K562 (cell line): Measurements from ENCODE around the gene ERVW-1. TPM values are rescaled to one million over a fixed set of nuclear protein-coding genes. Genes with fewer than 3 reads are reported as not detected.

Experiments
- ATAC-seq: fragments of 200-7000 bp; cut with Tn5 transposase; 3 replicates; pipeline ENCODE4 v1.9.1; 2020; ENCODE audit warnings: moderate library complexity
- BruUV-seq: library from RNA; stranded (reverse); fragments of 400-500 nt; replicated peaks from 2 replicates; lab custom pipeline; 2021; lab: Mats Ljungman, UMichigan
- CTCF ChIA-PET: fragments of 300-600 bp; formaldehyde crosslinking; extraction: SDS; loops from one replicate; lab custom pipeline; 2021; ENCODE audit warnings: low intra/inter-chr PET ratio; lab: Yijun Ruan, JAX
- POLR2A ChIA-PET: fragments of 300-600, 350-650 bp; sonication (Branson Sonifier 250); formaldehyde crosslinking; extraction: SDS; loops from one replicate; lab custom pipeline; 2021; ENCODE audit warnings: antibody characterized with exemption, inconsistent platforms; lab: Yijun Ruan, JAX
- DNase-seq, 4 experiments: peaks; one replicate each; pipeline versions ENCODE4 v3.0.0 to v3.0.0-alpha.2; 2011 to 2018; ENCODE audit warnings: low spot score in 3 of 4, mixed read lengths in 3 of 4; ENCODE audit errors: extremely low read depth in 1 of 4
- FAIRE-seq: peaks from 2 replicates; lab custom pipeline; 2011; peaks lifted over from hg19 to GRCh38; lab: Jason Lieb, UNC
- H2AFZ ChIP-seq: 2 replicates; pipeline ENCODE4 v1.6.0; 2011; ENCODE audit warnings: low read depth, low read length, control low read depth, inconsistent platforms
- H3K27ac ChIP-seq: fragments of 200-600 bp; 3 replicates; pipeline ENCODE4 v1.8.0; 2011; ENCODE audit warnings: low read depth, mild to moderate bottlenecking, control low read depth, inconsistent platforms, low read length, moderate library complexity, mixed read lengths; ENCODE audit errors: extremely low read depth
- H3K27me3 ChIP-seq, 2 experiments: fragments of 300-600 bp in 1 of 2; 2 replicates in 1 of 2; 3 replicates in 1 of 2; pipeline versions ENCODE4 v1.6.0 to v1.8.0; 2011; ENCODE audit warnings: inconsistent platforms in 2 of 2, low read length in 2 of 2, mild to moderate bottlenecking in 1 of 2, mixed read lengths in 1 of 2, moderate library complexity in 1 of 2; ENCODE audit not compliant: control insufficient read depth in 2 of 2, insufficient read depth in 2 of 2
- H3K36me3 ChIP-seq: fragments of 300-600 bp; 3 replicates; pipeline ENCODE4 v1.8.0; 2011; ENCODE audit warnings: mild to moderate bottlenecking, low read length, inconsistent platforms; ENCODE audit not compliant: control insufficient read depth, insufficient read depth
- H3K4me1 ChIP-seq, 2 experiments: fragments of 200-600 bp in 1 of 2; replicated peaks in 1 of 2; 2 replicates in 1 of 2; 3 replicates in 1 of 2; pipeline versions ENCODE4 v1.5.1 to v1.8.0; 2011; ENCODE audit warnings: inconsistent platforms in 2 of 2, low read length in 2 of 2, mild to moderate bottlenecking in 1 of 2, mixed read lengths in 1 of 2, moderate library complexity in 1 of 2; ENCODE audit not compliant: control insufficient read depth in 2 of 2, insufficient read depth in 2 of 2
- H3K4me2 ChIP-seq: 2 replicates; pipeline ENCODE4 v1.6.1; 2011; ENCODE audit warnings: low read length, control low read depth, inconsistent platforms, mixed read lengths; ENCODE audit not compliant: insufficient read depth
- H3K4me3 ChIP-seq: fragments of 200-600 bp; sonication (generic), shearing (Covaris generic); 2 replicates; pipeline ENCODE4 v1.5.1; 2016; ENCODE audit warnings: control low read depth, inconsistent platforms
- H3K79me2 ChIP-seq: fragments of 200-600 bp; 3 replicates; pipeline ENCODE4 v1.8.0; 2011; ENCODE audit warnings: low read length, inconsistent platforms; ENCODE audit not compliant: control insufficient read depth, insufficient read depth
- H3K9ac ChIP-seq, 2 experiments: 2 replicates each; pipeline versions ENCODE4 v1.6.0 to v1.6.1; 2011; ENCODE audit warnings: low read depth in 2 of 2, low read length in 2 of 2, control low read depth in 1 of 2, inconsistent platforms in 1 of 2, mild to moderate bottlenecking in 1 of 2, mixed read lengths in 1 of 2; ENCODE audit not compliant: insufficient read depth in 1 of 2
- H3K9me1 ChIP-seq: one replicate; pipeline ENCODE4 v1.6.0; 2011; ENCODE audit warnings: inconsistent platforms, mild to moderate bottlenecking, low read length, moderate library complexity; ENCODE audit not compliant: control insufficient read depth, insufficient read depth
- H3K9me3 ChIP-seq: replicated peaks from 2 replicates; pipeline ENCODE4 v1.5.1; 2011; ENCODE audit warnings: low read depth, low read length, inconsistent platforms; ENCODE audit not compliant: control insufficient read depth, insufficient read depth
- H4K20me1 ChIP-seq: replicated peaks from 2 replicates; pipeline ENCODE4 v1.6.1; 2011; ENCODE audit warnings: low read length, inconsistent platforms, mixed read lengths; ENCODE audit not compliant: control insufficient read depth, insufficient read depth
- ARID3B ChIP-seq: fragments of 250-450 bp; sonication (Bioruptor Pico); IDR thresholded peaks from 2 replicates; pipeline ENCODE4 v1.4.0; 2020; ENCODE audit warnings: borderline replicate concordance
- E4F1 ChIP-seq: fragments of 250-450 bp; sonication (Bioruptor Pico); IDR thresholded peaks from 2 replicates; pipeline ENCODE4 v1.5.0; 2021; ENCODE audit warnings: mild to moderate bottlenecking, borderline replicate concordance
- KLF1 ChIP-seq: fragments of 450-650 bp; IDR thresholded peaks from 2 replicates; pipeline ENCODE4 v1.6.1; 2016; ENCODE audit warnings: missing genetic modification characterization, missing compliant biosample characterization
- MBD1 ChIP-seq: fragments of 250-450 bp; sonication (Bioruptor Pico); IDR thresholded peaks from 2 replicates; pipeline ENCODE4 v1.8.0; 2022; ENCODE audit warnings: inconsistent platforms
- MEF2D ChIP-seq: conservative IDR thresholded peaks from 2 replicates; pipeline ENCODE4 v1.6.1; 2016; ENCODE audit warnings: low read depth, missing genetic modification characterization, missing compliant biosample characterization
- PURB ChIP-seq: sonication (generic); formaldehyde crosslinking; IDR thresholded peaks from 2 replicates; pipeline ENCODE4 v1.9.0; 2021; ENCODE audit warnings: low read depth, mild to moderate bottlenecking, missing genetic modification reagents
- STAT5B ChIP-seq: fragments of 250-450 bp; sonication (Bioruptor Pico); IDR thresholded peaks from 2 replicates; pipeline ENCODE4 v1.8.0; 2021; ENCODE audit warnings: mild to moderate bottlenecking, inconsistent platforms
- TARDBP ChIP-seq: fragments of 450-650 bp; IDR thresholded peaks from 2 replicates; pipeline ENCODE4 v1.6.1; 2016
- XRCC5 ChIP-seq: fragments of 200-400 bp; formaldehyde crosslinking; IDR thresholded peaks from 2 replicates; pipeline ENCODE4 v1.6.1; 2017; ENCODE audit warnings: low read depth, mild to moderate bottlenecking, low read length
- ZHX1 ChIP-seq: fragments of 150-350 bp; conservative IDR thresholded peaks from 2 replicates; pipeline ENCODE4 v1.6.1; 2014; ENCODE audit warnings: low read length
- ZNF174 ChIP-seq: fragments of 250-450 bp; sonication (Bioruptor Pico); IDR thresholded peaks from 2 replicates; pipeline ENCODE4 v1.4.0; 2020; ENCODE audit warnings: mild to moderate bottlenecking
- ZNF395 ChIP-seq: fragments of 200-800 bp; sonication (Bioruptor generic); IDR thresholded peaks from 2 replicates; pipeline ENCODE4 v1.6.1; 2017; ENCODE audit warnings: missing genetic modification characterization, missing compliant biosample characterization
- ZNF668 ChIP-seq: fragments of 250-450 bp; sonication (Bioruptor Pico); IDR thresholded peaks from 2 replicates; pipeline ENCODE4 v1.8.0; 2022; ENCODE audit warnings: mild to moderate bottlenecking, inconsistent platforms
- WGBS: fragments of 100-300 bp; shearing (Covaris generic); methylation state at CpG from one replicate; pipeline ENCODE4 v1.1.6; 2016; ENCODE audit warnings: low coverage, mixed read lengths; ENCODE audit not compliant: insufficient coverage; ENCODE audit errors: missing lambda C conversion rate; 5-methylcytosine and 5-hydroxymethylcytosine counted together
- in situ Hi-C: fragments of 300-500 bp; cut with MboI; formaldehyde crosslinking; loops from 4 replicates; pipeline ENCODE4 v1.15.0; 2018; ENCODE audit warnings: inconsistent platforms, mixed read lengths
- intact Hi-C: fragments of 100-400 bp; cut with micrococcal nuclease; formaldehyde crosslinking; loops from 2 replicates; pipeline ENCODE4 v1.14.2; 2022
- polyA plus RNA-seq, 8 experiments: library from polyadenylated mRNA; depleted of rRNA in 4 of 8; stranded (reverse) in 5 of 8; unstranded in 3 of 8; fragments of >200 nt; fragmentation: Nextera tagmentation in 2 of 8; fragmentation: Illumina TruSeq in 1 of 8; extraction: Ambion mirVana in 2 of 8; extraction: Trizol in 1 of 8; gene quantifications; 2 replicates each; pipeline versions ENCODE4 v1.2.1 to v1.2.3, GENCODE V29; 2011 to 2014; ENCODE audit warnings: inconsistent platforms in 1 of 8, missing spikeins in 1 of 8
- total RNA-seq, 7 experiments: library from RNA; depleted of rRNA in 6 of 7; stranded (reverse); fragments of >200 nt in 6 of 7; fragmentation: Illumina TruSeq in 2 of 7; extraction: Trizol in 2 of 7; gene quantifications; 2 replicates each; pipeline versions ENCODE4 v1.2.1 to v1.2.3, GENCODE V29; 2011 to 2021; ENCODE audit warnings: low replicate concordance in 1 of 7

The ERVW-1 gene
- total and polyA plus RNA-seq, 9 of the 15 experiments (the other 6 are each of a cell fraction or from before 2014, with no cell fraction given), result not detected

GRCh38 chr7:92520024-92520423 lies 42.3 kb upstream of the ERVW-1 start:
- CTCF ChIA-PET, result interaction anchor here (0.6 kb wide), 1 partner anchor 151 kb away, joined by 3 read pairs; no protein-coding TSS in a partner anchor
- H3K4me1 ChIP-seq, result no peaks in the 10 kb centered on the region
- peaks cover 11% of the 10 kb centered on the region; the same call in 1 of the 3 replicates for H3K36me3 ChIP-seq
- H3K9ac ChIP-seq, result no peak overlapping the region
- H3K4me3 ChIP-seq, result no peak overlapping the region
- H3K79me2 ChIP-seq, result no peaks in the 10 kb centered on the region
- H3K9me1 ChIP-seq, result no peaks in the 10 kb centered on the region
- intact Hi-C loops, result loop anchor here (10.0 kb wide), 1 partner anchor 535 kb away; no protein-coding TSS in a partner anchor
- ATAC-seq, result no peak
- no peaks in the 10 kb centered on the region for H3K9me3 ChIP-seq
- no TSS peak for BruUV-seq
- FAIRE-seq, result no peak
- no peak overlapping the region for H2AFZ ChIP-seq
- DNase-seq, result no peak
- POLR2A ChIA-PET, result no interaction called here
- no peaks in the 10 kb centered on the region for H4K20me1 ChIP-seq
- 54% methylated on average over 1 of the region's 1 CpG for WGBS
- in situ Hi-C loops, result no loop called here
- H3K27me3 ChIP-seq, result no peaks in the 10 kb centered on the region
- H3K4me2 ChIP-seq, result no peak overlapping the region
- H3K27ac ChIP-seq, result no peak overlapping the region
- TF ChIP-seq MEF2D (tag) (no peak), XRCC5 (no peak), MBD1 (CRISPR knock-in tag) (no peak), E4F1 (CRISPR knock-in tag) (no peak), ZNF395 (no peak), TARDBP (no peak), PURB (no peak), ARID3B (CRISPR knock-in tag) (no peak), STAT5B (CRISPR knock-in tag) (no peak), KLF1 (tag) (no peak), ZNF668 (CRISPR knock-in tag) (no peak), ZNF174 (CRISPR knock-in tag) (no peak), ZHX1 (no peak)
